Measurements from ENCODE around the gene TEAD1.

DNA sequence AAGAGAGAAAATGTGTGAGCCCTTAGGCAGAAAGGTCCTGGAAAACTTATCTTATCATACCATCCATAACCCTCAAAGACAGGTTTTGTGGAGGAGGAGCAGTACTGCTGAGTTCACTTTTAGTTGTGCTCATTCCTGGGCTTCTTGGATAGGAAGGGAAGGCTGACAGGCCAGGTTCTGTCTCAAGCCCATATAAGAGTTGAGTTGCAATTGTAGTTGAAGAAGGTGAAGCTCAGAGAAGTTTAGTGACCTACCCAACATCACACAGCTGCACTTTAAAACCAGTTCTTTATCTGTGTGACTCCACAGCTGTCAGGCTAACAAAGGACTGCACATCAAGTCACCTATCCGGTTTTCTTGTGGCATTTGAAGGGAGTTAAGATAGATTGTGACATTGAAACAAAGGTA lies 13.0 kb downstream of the TEAD1 start:
- no peak for TF ChIP-seq POLR2A (IDR thresholded peaks at IDR 0.05)
- no peak for TF ChIP-seq EP300 (IDR thresholded peaks at IDR 0.05)
- TF ChIP-seq, protein P1, sequence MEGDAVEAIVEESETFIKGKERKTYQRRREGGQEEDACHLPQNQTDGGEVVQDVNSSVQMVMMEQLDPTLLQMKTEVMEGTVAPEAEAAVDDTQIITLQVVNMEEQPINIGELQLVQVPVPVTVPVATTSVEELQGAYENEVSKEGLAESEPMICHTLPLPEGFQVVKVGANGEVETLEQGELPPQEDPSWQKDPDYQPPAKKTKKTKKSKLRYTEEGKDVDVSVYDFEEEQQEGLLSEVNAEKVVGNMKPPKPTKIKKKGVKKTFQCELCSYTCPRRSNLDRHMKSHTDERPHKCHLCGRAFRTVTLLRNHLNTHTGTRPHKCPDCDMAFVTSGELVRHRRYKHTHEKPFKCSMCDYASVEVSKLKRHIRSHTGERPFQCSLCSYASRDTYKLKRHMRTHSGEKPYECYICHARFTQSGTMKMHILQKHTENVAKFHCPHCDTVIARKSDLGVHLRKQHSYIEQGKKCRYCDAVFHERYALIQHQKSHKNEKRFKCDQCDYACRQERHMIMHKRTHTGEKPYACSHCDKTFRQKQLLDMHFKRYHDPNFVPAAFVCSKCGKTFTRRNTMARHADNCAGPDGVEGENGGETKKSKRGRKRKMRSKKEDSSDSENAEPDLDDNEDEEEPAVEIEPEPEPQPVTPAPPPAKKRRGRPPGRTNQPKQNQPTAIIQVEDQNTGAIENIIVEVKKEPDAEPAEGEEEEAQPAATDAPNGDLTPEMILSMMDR (IDR thresholded peaks at IDR 0.05), result no peak
- TF ChIP-seq POLR2AphosphoS5 (IDR thresholded peaks at IDR 0.05), result no peak

Data from gastroesophageal sphincter (tissue), 3 donors.